GM23338 (cell line): ENCODE data around the gene TTL. TPM values are rescaled to one million over a fixed set of nuclear protein-coding genes. Genes with fewer than 3 reads are reported as not detected.
"Not testable (repeated sequence)": the region's sequence is repeated elsewhere in the genome, so short reads cannot be mapped to it uniquely, and the experiment has no call there.

Experiments used
- ATAC-seq: fragments of 200-7000 bp; cut with Tn5 transposase; 3 replicates; pipeline ENCODE4 v1.9.1; 2020
- DNase-seq: peaks from one replicate; pipeline ENCODE4 v3.0.0-alpha.2; 2015; ENCODE audit warnings: low spot score
- H2AFZ ChIP-seq: fragments of 200-600 bp; sonication (generic); 2 replicates; pipeline ENCODE4 v1.8.0; 2016; ENCODE audit warnings: antibody characterized with exemption, mild to moderate bottlenecking, moderate library complexity
- H3F3A ChIP-seq: fragments of 200-600 bp; sonication (generic); replicated peaks from 2 replicates; pipeline ENCODE4 v1.8.0; 2017; ENCODE audit warnings: antibody characterized with exemption, mixed run types, low read depth
- H3K27ac ChIP-seq: fragments of 200-600 bp; sonication (generic); 2 replicates; pipeline ENCODE4 v1.6.1; 2016; ENCODE audit warnings: low read depth
- H3K27me3 ChIP-seq: fragments of 200-600 bp; sonication (generic); 2 replicates; pipeline ENCODE4 v1.8.0; 2016; ENCODE audit warnings: mild to moderate bottlenecking, mixed run types, moderate library complexity; ENCODE audit not compliant: insufficient read depth
- H3K36me3 ChIP-seq: fragments of 200-600 bp; sonication (generic); 2 replicates; pipeline ENCODE4 v1.8.0; 2016; ENCODE audit warnings: mild to moderate bottlenecking; ENCODE audit not compliant: insufficient read depth
- H3K4me1 ChIP-seq: fragments of 200-600 bp; sonication (generic); 2 replicates; pipeline ENCODE4 v1.8.0; 2016; ENCODE audit warnings: mild to moderate bottlenecking, moderate library complexity; ENCODE audit not compliant: insufficient read depth
- H3K4me2 ChIP-seq: fragments of 200-600 bp; sonication (generic); 2 replicates; pipeline ENCODE4 v1.7.1; 2017; ENCODE audit warnings: mixed run types
- H3K4me3 ChIP-seq: fragments of 200-600 bp; sonication (generic); 2 replicates; pipeline ENCODE4 v1.6.1; 2016; ENCODE audit warnings: mixed run types
- H3K79me2 ChIP-seq: fragments of 200-600 bp; sonication (generic); replicated peaks from 2 replicates; pipeline ENCODE4 v1.8.0; 2017; ENCODE audit warnings: mild to moderate bottlenecking; ENCODE audit not compliant: insufficient read depth
- H3K9me2 ChIP-seq: fragments of 200-600 bp; sonication (generic); 2 replicates; pipeline ENCODE4 v1.8.0; 2017; ENCODE audit not compliant: insufficient read depth
- H4K20me1 ChIP-seq: fragments of 200-600 bp; sonication (generic); replicated peaks from 2 replicates; pipeline ENCODE4 v1.8.0; 2017; ENCODE audit warnings: mild to moderate bottlenecking; ENCODE audit not compliant: insufficient read depth
- H3K27ac Mint-ChIP-seq: 2 replicates; pipeline ENCODE4 v1.8.0; 2020; ENCODE audit warnings: inconsistent platforms, mild to moderate bottlenecking, moderate library complexity, mixed read lengths
- H3K27me3 Mint-ChIP-seq: 3 replicates; pipeline ENCODE4 v1.8.0; 2022; ENCODE audit warnings: low read depth, mild to moderate bottlenecking, moderate library complexity, mixed read lengths, inconsistent platforms; ENCODE audit not compliant: insufficient read depth, poor library complexity
- H3K36me3 Mint-ChIP-seq: 3 replicates; pipeline ENCODE4 v1.8.0; 2021; ENCODE audit warnings: low read depth, mild to moderate bottlenecking, inconsistent platforms, moderate library complexity, mixed read lengths
- H3K4me1 Mint-ChIP-seq: 3 replicates; pipeline ENCODE4 v1.8.0; 2020; ENCODE audit warnings: mild to moderate bottlenecking, inconsistent platforms, mixed read lengths
- H3K4me3 Mint-ChIP-seq: 3 replicates; pipeline ENCODE4 v1.8.0; 2021; ENCODE audit warnings: moderate library complexity, mild to moderate bottlenecking, inconsistent platforms, mixed read lengths
- H3K9me3 Mint-ChIP-seq: 3 replicates; pipeline ENCODE4 v1.8.0; 2020; ENCODE audit warnings: moderate library complexity, mild to moderate bottlenecking, inconsistent platforms, mixed read lengths
- polyA plus RNA-seq: library from polyadenylated mRNA; unstranded; fragments of >200 nt; fragmentation: Nextera tagmentation; extraction: Ambion mirVana; gene quantifications from 2 replicates; pipeline ENCODE4 v1.2.1, GENCODE V29; 2016
- total RNA-seq: library from RNA; depleted of rRNA; stranded (reverse); fragments of >200 nt; shearing (Covaris generic); gene quantifications from 2 replicates; pipeline ENCODE4 v1.2.3, GENCODE V29; 2014
- TF ChIP-seq, protein P1 (sequence below), 2 experiments: fragments of 200-600 bp in 1 of 2; sonication (generic) in 1 of 2; conservative IDR thresholded peaks; 2 replicates each; pipeline versions ENCODE4 v1.5.1 to v1.6.1; 2016 to 2017; ENCODE audit warnings: antibody characterized with exemption in 2 of 2, low read depth in 2 of 2, mild to moderate bottlenecking in 2 of 2, moderate library complexity in 1 of 2

Gene TTL
- total and polyA plus RNA-seq, 2 experiments from 2014 or later: 10.1 to 34.6 TPM

DNA sequence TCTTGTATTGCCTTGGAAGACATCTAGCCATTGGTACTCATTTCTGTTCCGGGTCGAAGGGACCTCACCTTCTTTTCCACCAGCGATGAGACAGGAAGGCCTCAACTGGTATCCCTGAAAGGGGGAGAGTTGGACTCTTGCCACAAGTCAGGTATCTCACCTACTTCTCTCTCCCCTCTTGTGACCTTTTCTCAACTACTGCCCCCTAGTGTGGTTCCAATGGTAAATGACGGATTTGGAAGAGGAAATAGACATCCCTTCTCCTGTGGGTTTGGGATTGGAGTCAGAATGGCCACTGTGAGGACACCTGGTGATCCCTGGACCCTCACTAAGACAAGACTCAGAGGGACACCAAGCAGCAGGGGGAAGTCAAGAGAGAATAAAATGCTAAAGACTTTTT is 13.9 kb downstream of the TTL start:
- TF ChIP-seq, protein P1, sequence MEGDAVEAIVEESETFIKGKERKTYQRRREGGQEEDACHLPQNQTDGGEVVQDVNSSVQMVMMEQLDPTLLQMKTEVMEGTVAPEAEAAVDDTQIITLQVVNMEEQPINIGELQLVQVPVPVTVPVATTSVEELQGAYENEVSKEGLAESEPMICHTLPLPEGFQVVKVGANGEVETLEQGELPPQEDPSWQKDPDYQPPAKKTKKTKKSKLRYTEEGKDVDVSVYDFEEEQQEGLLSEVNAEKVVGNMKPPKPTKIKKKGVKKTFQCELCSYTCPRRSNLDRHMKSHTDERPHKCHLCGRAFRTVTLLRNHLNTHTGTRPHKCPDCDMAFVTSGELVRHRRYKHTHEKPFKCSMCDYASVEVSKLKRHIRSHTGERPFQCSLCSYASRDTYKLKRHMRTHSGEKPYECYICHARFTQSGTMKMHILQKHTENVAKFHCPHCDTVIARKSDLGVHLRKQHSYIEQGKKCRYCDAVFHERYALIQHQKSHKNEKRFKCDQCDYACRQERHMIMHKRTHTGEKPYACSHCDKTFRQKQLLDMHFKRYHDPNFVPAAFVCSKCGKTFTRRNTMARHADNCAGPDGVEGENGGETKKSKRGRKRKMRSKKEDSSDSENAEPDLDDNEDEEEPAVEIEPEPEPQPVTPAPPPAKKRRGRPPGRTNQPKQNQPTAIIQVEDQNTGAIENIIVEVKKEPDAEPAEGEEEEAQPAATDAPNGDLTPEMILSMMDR (conservative IDR thresholded peaks at IDR 0.05; ENCODE audit: low read depth in 2 of 2): peak in 1 of 2 experiments; percentile 19; a peak in 3 of 4 replicates
- H3K4me2 ChIP-seq, H3K36me3 ChIP-seq, H3K4me3 Mint-ChIP-seq, H3K9me2 ChIP-seq, H3F3A ChIP-seq, H2AFZ ChIP-seq, H3K4me3 ChIP-seq, H3K27ac ChIP-seq, H3K79me2 ChIP-seq, H3K4me1 Mint-ChIP-seq, H3K27ac Mint-ChIP-seq, H3K27me3 ChIP-seq, H3K9me3 Mint-ChIP-seq, H3K4me1 ChIP-seq, H4K20me1 ChIP-seq, DNase-seq, H3K27me3 Mint-ChIP-seq: not testable (repeated sequence)
- ATAC-seq: peak; percentile 67
- H3K36me3 Mint-ChIP-seq: peaks cover 23% of the 10 kb centered on the region; the same call in 2 of the 3 replicates

DNA sequence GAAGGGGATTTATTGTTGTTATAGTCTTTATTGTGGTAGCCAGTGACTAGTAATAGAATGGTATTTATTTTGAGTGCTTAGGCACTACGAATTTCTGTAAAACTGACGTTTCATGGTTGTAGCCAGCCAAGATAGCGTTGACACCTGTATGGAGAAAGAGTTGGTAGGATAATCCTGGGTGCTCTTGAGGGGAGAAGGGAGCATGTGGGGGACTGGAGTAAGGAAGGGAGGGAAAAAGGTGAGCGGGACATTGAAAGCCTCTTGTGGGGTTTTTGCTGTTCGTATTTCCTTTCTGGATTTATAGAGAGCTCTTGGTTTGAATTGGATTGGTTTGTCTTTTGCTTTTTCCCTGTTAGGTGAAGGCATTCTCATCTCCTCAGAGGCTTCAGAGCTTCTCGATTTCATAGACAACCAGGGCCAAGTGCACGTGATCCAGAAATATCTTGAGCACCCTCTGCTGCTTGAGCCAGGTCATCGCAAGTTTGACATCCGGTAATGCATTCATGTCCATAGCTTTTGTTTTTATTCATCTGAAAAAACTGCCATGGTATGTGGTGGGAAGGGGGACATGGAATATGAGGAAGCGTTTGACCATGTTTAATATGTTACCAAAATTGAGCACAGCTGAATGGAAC is 19.0 kb downstream of the TTL start:
- not testable (repeated sequence) for H3K27me3 Mint-ChIP-seq, H3K9me2 ChIP-seq, H3K4me1 Mint-ChIP-seq, H3K27ac ChIP-seq, H3K4me1 ChIP-seq, H3K9me3 Mint-ChIP-seq, H4K20me1 ChIP-seq, H3K4me3 ChIP-seq, H2AFZ ChIP-seq, H3K4me3 Mint-ChIP-seq, H3K4me2 ChIP-seq, H3K79me2 ChIP-seq, H3F3A ChIP-seq, H3K27me3 ChIP-seq, H3K27ac Mint-ChIP-seq
- TF ChIP-seq, protein P1 (conservative IDR thresholded peaks at IDR 0.05; ENCODE audit: low read depth in 2 of 2): peak; percentile 46 to 63
- H3K36me3 ChIP-seq: peaks cover 10% of the 10 kb centered on the region; the same call in 1 of the 2 replicates
- H3K36me3 Mint-ChIP-seq: peaks cover 38% of the 10 kb centered on the region
- peak; percentile 55 for DNase-seq
- peak; percentile 67 for ATAC-seq

DNA sequence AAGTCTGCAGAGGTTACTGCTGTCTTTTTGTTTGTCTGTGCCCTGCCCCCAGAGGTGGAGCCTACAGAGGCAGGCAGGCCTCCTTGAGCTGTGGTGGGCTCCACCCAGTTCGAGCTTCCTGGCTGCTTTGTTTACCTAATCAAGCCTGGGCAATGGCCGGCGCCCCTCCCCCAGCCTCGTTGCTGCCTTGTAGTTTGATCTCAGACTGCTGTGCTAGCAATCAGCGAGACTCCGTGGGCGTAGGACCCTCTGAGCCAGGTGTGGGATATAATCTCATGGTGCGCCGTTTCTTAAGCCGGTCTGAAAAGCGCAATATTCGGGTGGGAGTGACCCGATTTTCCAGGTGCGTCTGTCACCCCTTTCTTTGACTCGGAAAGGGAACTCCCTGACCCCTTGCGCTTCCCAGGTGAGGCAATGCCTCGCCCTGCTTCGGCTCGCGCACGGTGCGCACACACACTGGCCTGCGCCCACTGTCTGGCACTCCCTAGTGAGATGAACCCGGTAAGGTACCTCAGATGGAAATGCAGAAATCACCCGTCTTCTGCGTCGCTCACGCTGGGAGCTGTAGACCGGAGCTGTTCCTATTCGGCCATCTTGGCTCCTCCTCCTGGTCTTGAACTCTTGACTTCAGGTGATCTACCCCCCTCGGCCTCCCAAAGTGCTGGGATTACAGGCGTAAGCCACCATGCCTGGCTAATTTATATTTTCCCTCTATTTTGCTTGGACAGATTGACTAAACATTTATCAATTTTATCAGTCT is 27.5 kb downstream of the TTL start:
- H3K9me3 Mint-ChIP-seq, H3F3A ChIP-seq, H3K4me1 Mint-ChIP-seq, H3K36me3 ChIP-seq, H3K27me3 ChIP-seq, ATAC-seq, H3K4me1 ChIP-seq, H2AFZ ChIP-seq, H4K20me1 ChIP-seq, H3K27me3 Mint-ChIP-seq, H3K9me2 ChIP-seq: not testable (repeated sequence)
- peak overlapping the region; percentile 9; the same call in 1 of the 2 replicates for H3K4me2 ChIP-seq
- peak overlapping the region; percentile 11; the same call in 1 of the 2 replicates for H3K4me3 ChIP-seq
- peaks cover 31% of the 10 kb centered on the region for H3K36me3 Mint-ChIP-seq
- H3K27ac ChIP-seq: peak overlapping the region; percentile 51; the same call in 1 of the 2 replicates
- H3K4me3 Mint-ChIP-seq: peak overlapping the region; percentile 52
- H3K27ac Mint-ChIP-seq: 0 out of 2 replicates have a peak overlapping the region, but pooled peaks have one; percentile 59
- peaks cover 19% of the 10 kb centered on the region for H3K79me2 ChIP-seq
- peak; percentile 10 for DNase-seq
